ENCODE results near the gene PLCL1.

DNA sequence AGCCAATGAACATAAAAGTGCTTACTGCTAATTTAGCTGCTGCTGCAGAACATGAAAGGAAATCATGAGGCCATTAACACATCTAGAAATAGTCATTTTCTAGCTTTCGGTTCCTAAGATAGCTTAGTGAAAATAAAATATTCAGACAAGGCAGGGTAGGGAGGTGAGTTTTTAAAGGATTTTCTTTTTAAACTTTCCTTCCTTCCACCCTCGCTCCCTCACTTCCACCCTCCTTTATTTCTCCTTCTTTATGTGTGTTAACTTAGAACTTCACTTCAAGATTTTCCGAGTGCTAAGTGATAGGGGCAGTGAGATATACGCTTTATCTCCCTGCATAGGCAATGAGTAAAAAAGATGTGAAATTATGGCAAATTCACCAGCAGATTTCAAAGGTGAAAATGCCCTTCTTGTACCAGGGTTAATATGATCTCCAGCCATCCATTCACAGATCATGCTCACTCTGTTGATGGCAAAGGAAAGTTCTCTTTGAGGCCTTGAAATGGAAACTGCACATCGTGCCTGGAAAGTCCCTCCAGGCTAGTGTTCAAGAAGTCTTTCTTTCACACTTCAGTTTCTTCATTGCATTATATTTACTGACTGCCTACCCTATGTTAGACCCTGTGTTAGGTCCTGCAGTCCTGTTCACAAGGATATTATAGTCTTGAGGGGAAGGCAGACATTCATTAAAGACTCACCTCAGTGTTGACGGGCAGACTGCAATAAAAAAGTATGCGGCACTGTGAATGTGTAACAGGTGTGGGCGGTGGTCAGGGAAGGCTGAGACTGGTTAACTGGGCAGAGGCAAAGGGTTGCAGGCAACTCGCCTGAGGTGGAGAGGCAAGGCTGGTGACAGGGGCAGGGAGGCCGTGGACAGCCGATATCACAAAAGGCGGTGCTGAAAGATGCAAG lies 200.8 kb downstream of the PLCL1 start:
- TF ChIP-seq ZFX (IDR thresholded peaks at IDR 0.05), result no peak
- TF ChIP-seq, protein P1, sequence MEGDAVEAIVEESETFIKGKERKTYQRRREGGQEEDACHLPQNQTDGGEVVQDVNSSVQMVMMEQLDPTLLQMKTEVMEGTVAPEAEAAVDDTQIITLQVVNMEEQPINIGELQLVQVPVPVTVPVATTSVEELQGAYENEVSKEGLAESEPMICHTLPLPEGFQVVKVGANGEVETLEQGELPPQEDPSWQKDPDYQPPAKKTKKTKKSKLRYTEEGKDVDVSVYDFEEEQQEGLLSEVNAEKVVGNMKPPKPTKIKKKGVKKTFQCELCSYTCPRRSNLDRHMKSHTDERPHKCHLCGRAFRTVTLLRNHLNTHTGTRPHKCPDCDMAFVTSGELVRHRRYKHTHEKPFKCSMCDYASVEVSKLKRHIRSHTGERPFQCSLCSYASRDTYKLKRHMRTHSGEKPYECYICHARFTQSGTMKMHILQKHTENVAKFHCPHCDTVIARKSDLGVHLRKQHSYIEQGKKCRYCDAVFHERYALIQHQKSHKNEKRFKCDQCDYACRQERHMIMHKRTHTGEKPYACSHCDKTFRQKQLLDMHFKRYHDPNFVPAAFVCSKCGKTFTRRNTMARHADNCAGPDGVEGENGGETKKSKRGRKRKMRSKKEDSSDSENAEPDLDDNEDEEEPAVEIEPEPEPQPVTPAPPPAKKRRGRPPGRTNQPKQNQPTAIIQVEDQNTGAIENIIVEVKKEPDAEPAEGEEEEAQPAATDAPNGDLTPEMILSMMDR (conservative IDR thresholded peaks at IDR 0.05), result no peak
